Activated CD8-positive, alpha-beta memory T cell treated with anti-CD3 and anti-CD28 coated beads, Interleukin-2, amount 10 ng/mL, durations not matched to agents 7 days and 5 days (primary cell): Measurements from ENCODE around the gene ADGRL1. TPM values are rescaled to one million over a fixed set of nuclear protein-coding genes. Genes with fewer than 3 reads are reported as not detected.

ENCODE experiments used
- total RNA-seq, 2 experiments: library from RNA; stranded (reverse); gene quantifications; one replicate each; pipeline ENCODE4 v1.2.3, GENCODE V29; 2021

Gene ADGRL1
- total RNA-seq, 2 experiments from 2014 or later, result 3.7 to 4.3 TPM

Other genes starting within 250 kb of the ADGRL1 start
- gene RFX1, start 199.8 kb downstream of the ADGRL1 start, total RNA-seq, result 10 to 100 TPM; 16.0 to 17.8 TPM
- not detected for gene RLN3, start 178.0 kb downstream of the ADGRL1 start, total RNA-seq
- 10 to 100 TPM; 29.7 to 60.3 TPM for gene IL27RA, start 174.4 kb downstream of the ADGRL1 start, total RNA-seq
- not detected for gene PALM3, start 144.1 kb downstream of the ADGRL1 start, total RNA-seq
- 1 to 10 TPM; 1.4 to 2.4 TPM for gene MISP3, start 133.4 kb downstream of the ADGRL1 start, total RNA-seq
- gene C19orf67, start 120.4 kb downstream of the ADGRL1 start, total RNA-seq, result not detected
- 10 to 100 TPM; 60.4 to 81.9 TPM for gene SAMD1, start 115.4 kb downstream of the ADGRL1 start, total RNA-seq
- gene PRKACA, start 88.4 kb downstream of the ADGRL1 start, total RNA-seq, result 10 to 100 TPM; 42.3 to 65.4 TPM
- gene ASF1B, start 69.6 kb downstream of the ADGRL1 start, total RNA-seq, result 100 to 1,000 TPM; 117 to 124 TPM
- 100 to 1,000 TPM; 276 to 311 TPM for gene ADGRE5, start 175.3 kb upstream of the ADGRL1 start, total RNA-seq
- 100 to 1,000 TPM; 273 to 311 TPM for gene DDX39A, start 213.2 kb upstream of the ADGRL1 start, total RNA-seq
- 100 to 1,000 TPM; 224 to 236 TPM for gene PKN1, start 227.1 kb upstream of the ADGRL1 start, total RNA-seq